Fibroblast of skin of abdomen (primary cell): Measurements from ENCODE around the gene RNMT.

Experiments
- DNase-seq: peaks from one replicate; pipeline ENCODE4 v3.0.0-alpha.2; 2013

Gene RNMT

DNA sequence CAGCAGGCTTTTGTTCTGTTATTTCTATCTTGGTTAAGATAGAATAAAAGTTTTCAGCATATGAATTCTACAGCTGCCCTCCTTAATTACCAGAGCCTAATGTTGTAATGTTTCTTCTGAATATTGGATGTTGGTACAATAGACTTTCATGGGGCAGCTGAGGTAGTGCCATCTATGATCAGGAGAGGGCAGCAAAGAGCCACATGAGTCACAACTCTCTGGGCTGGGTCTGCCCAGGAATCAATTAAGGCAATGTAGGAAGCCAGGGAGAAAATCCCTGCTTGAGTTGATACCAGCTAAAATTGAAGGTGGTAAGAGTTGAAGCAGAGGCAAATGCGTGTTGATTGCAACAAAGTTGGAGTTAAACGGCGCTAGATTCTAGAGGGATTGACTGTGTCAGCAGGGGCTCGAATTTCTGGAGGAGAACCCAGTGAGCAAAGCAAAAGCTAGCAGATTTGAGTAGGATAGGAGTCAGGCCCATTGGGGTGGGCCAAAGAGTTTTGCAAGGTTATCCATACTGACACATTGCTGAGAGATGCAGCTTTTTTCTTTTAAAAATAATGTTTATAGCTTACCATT, 86.9 kb downstream of the RNMT start:
- DNase-seq = peak; percentile 46
